GM20431 (cell line): ENCODE measurements around the gene TTC32.
"Not testable (repeated sequence)": the region's sequence is repeated elsewhere in the genome, so short reads cannot be mapped to it uniquely, and the experiment has no call there.

Experiments used
- in situ Hi-C: fragments of 300-500 bp; cut with MseI, MboI; formaldehyde crosslinking; loops from one replicate; pipeline ENCODE4 v1.15.0; 2020; ENCODE audit warnings: low sequenced_read_pairs; ENCODE audit not compliant: unreplicated experiment

The TTC32 gene

DNA sequence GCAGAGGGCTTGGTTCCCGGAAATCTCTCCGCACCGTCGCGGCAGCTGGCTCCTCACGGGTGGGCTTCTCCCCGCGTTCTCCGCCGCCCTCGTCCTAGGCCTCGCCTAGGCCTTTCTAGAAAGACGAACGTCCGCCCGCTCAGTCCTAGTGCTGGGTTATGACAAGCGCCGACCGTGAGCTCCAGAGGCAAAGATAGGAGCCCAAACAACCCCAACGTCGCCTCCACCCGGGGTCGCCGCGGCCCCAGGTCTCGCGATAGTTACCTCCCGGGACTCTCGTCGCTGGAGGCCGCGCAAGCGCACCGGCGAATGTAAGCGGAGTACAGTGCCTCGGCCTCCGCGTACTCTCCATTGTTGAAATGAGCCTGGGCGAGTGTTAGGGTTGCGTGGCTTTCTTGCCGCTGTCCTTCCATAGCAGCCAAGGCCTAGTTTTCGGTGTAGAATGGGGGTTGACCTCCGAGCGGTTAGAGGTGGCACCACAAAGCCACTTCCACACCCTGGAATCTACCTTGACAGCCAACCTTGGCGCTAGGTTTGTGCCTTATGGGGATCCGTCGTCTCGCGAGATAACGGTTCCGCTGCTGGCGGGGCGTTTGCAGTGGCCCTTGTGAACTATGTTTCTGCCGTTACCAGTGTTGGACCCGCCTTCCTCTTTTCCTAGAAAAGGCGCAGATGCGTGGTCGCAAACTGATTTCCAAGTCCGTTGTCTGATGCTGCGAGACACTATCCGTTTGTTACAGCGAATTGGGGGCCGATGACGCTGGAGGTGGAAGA is at the start of gene TTC32:
Gene TTC32, minus strand, starts transcription at position 542 of the 774 bp plus-strand sequence. Its CDS starts 129 bp downstream, at position 413.
- in situ Hi-C loops = no loop called here

DNA sequence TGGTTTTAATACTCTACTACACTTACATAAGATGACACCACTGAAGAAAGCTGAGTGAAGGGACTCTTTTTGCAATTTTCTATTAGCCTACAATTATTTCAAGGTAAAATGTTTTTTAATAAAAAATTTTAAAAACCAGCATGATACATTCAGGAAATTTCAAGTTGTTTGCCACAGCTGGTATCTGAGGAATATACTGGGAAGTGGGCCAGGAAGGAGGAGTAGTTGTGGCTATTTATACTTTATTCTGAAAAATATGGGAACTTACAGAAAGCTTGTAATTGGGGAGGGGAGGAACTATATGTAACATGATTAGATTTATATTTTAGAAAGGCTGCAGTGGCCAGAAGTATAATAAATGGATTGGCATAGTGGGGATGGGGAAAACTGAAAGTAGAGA is 47.3 kb upstream of the TTC32 start:
- in situ Hi-C loops = no loop called here

DNA sequence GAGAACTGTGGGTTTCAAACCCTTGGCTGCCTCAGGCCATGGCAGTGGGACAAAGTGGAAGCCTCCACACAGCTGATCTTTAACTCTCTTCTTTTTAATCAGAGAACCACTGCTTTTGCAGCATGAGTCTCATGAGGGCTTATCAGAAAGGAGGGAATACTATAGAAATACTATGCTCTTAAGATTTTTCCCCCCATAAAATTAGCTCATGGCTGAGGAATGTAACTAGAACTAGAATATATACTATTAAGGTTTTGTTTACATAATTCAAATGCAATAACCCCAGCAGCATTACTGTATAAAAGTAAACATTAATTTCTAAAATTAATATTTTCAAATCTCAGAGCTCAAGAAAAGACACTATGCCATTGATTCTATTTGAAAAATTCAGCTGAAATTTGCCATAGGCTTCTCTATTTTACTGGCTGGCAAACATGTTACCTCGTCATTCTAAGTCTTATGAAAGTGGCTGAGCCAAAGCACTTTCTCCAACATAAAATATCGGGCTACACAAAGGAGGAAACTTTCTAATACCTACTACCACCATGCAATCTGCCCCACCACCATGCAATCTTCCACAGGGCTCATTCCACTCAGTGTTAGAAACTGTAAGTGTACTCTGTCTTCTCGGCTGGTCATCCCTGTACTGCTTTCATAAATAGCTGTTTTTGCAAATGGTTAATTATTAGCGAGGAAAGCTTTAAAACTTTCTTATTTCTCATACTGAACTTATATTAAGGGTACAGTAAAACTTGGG is 45.6 kb upstream of the TTC32 start:
- in situ Hi-C loops = no loop called here

DNA sequence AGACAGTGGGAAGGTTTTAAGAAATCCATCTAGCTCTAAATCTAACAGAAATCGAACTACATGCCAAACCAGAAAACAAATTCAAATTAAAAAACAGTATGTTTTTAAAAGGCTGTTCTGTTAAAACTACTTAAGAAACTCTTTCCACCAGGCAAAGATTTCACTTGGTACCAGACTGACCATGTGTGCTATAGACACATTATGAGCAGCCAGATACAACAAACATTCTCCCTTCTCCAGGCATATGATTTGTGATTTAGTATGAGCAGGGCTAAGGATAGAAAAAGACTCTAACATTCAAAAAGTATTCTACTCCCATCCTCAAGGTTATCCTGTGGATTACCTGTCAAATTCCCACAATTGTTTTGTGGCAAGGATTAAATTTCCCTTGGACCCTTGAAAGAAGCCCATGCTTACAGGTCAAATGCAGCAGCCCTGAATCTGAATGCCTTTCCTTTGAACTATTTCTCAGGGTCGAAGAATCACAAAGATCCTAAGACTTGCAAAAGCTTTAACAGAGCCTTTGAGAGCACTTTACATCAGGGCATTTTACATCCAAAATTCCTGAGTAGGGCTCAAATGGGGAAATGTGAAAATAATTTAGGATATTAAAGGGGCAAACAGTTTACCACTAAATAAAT is 42.5 kb upstream of the TTC32 start:
- in situ Hi-C loops = no loop called here

DNA sequence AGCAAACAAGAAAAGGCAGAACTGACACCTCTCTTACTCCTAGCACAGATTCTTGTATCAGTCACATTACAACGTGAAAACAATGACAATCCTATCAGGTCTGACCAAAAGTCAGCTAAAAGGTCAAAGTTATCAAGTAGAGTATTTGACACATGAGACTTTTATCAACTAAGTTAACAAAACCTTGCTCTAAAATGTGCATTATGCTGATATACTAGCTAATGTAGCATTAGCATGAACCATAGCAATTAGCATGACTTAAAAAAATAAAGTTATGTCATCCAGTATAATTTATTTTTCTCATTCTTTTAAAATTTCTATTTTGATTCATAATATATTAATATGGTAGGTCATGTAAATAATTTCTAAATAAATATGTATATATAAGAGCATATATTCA is 41.4 kb upstream of the TTC32 start:
- in situ Hi-C loops = no loop called here

DNA sequence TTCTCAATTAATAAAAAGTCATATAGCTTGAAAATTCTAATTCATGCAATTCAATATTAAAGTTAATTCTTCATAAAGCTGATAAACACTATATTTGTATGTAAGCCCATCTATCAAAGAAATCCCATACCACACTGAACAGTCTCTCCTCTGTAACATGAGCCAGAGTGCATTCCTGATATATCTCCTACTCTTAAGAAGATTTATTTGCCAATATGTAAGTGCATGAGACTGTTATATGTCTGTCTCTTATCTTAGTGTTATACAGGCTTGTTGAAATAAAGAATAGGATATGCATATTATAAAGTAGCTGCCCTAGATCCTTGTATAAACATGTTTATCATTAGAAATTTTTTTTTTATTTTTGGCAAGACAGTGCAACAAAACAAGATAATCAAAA is 40.4 kb upstream of the TTC32 start:
- in situ Hi-C loops = no loop called here

DNA sequence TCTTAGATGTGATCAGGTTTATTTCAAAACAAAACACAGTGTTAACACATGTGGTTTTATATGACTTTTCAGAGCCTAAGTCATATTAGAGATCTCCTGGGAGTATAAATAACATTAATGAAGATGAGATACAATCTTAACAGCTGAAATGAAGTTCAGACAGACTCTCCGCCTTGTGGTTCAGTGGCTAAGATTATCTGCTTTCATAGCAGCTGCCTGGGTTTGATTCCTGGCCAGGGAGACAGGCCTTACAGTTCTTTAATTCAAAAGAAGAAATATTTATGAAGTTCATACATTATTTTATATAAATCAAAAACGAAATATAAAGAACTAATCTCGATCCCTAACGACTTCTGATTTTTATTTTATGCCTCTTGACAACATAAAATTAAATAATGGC is 35.2 kb upstream of the TTC32 start:
- in situ Hi-C loops = no loop called here

DNA sequence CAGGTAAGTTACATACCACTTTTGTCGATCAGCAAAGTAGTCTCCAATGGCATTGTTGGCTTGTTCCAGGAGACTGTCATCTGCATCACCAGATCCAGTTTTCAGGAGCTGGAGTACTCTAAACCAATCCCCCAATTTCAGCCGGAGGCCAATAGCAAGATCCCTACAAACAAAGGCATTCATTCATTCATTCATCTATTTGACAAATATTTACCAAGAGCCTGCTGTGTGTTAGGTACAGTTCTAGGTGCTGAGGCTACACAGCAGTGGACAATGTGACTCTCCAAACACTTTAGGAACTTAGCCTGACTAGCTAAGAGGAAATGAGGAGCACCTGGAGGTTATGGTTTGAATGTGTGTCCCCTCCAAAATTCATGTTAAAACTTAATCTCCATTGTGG is 34.4 kb upstream of the TTC32 start:
- in situ Hi-C loops = no loop called here

DNA sequence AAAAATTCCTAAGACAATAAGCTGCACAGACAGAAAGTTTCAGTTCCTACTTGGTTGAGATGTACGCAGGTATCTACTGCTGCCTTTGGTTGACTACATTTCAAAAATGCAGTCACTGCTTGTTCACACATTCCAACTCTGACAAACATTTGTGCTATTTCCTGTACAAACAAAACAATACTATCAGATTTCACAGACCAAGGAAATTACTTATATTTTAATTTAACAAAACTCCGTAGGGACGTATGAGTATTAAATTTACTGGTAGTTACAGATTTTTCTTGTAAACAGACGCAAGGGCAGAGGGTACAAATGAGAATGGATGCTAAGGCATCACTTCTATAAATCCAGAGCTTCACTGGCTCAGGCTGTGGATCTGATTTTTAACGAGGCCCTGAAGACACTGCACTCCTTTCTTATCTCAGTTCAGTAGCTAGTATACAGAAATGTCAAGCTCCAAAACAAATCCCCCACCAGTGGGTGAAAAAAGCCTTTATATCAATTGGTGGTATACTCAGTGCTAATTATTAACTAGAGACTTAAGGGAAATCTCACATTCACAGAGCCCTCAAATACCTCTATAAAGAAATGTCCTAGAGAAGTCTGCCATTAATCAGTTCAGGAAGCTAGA is 31.7 kb upstream of the TTC32 start:
- in situ Hi-C loops = no loop called here

DNA sequence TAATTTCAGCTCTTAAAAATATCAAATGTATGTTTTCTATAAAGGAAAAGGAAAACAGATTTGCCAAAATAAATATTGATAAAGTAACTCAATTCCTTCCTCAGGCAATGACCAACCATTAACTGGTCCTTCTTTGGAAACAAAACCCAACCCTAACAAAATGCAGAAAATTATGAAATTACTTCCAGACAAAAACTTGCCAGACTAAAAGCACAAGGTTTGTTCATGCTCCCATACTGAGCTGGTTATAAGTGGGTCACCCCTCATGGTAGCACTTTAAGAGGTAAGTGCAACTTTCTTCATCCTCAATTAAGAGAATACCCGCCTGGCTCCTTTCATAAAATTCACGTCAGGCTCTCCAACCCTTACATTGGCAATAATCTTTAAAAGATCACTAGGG is 31.1 kb upstream of the TTC32 start:
- in situ Hi-C loops = no loop called here

DNA sequence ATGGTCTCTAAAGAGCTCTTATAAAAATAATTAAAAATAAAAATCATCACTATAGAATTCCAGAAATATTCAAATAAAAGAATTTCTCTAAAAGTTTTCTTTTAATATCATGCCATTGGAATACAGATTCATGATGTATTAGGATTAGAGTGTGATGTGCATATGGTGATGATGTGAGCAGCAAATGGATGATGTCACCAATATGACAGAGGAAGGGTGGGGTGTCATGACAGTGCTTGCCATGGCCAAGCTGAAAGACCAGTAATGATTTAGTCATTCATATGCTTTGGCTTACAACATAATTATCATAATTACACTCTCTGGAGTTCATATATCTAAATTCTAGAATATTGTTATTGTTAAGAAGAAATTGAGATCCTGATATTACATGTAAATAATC is 27.4 kb upstream of the TTC32 start:
- in situ Hi-C loops = no loop called here

DNA sequence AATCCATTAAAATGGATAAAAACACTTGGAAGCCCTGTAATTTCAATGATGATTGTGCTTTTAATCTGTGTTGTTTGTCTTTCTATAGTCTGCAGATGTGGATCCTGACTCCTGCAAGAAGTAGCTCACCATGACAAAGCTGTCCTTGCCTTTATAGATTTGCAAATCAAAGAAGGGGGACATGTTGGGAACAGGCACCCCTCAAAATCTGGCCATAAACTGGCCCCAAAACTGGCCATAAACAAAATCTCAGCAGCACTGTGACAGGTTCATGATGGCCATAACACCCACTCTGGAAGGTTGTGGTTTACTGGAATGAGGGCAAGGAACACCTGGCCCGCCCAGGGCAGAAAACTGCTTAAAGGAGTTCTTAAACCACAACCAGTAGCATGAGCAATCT is 26.0 kb upstream of the TTC32 start:
- in situ Hi-C loops = not testable (repeated sequence)

DNA sequence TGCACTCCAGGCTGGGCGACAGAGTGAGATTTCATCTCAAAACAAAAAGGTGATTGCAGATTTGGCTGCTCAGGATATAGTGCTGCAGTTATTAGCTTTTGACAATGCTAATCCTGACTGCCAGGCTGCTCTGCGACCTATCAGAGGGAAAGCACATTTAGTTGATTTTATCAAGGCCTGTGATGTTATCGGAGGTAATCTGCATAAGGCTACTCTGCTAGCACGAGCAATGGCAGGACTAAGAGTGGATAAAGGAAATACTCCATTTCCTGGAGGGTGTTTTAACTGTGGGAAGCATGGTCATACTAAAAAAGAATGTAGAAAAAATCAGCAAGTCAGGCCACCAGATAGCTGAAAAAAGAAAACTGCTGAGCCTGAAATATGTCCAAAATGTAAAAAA is 22.7 kb upstream of the TTC32 start:
- in situ Hi-C loops = not testable (repeated sequence)

DNA sequence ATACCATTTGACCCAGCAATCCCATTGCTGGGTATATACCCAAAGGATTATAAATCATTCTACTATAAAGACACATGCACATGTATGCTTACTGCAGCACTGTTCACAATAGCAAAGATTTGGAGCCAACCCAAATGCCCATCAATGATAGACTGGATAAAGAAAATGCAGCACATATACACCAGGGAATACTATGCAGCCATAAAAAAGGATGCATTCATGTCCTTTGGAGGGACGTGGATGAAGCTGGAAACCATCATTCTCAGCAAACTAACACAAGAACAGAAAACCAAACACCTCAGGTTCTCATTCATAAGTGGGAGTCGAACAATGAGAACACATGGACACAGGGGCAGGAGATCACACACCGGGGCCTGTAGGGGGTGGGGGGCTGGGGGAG is 20.4 kb upstream of the TTC32 start:
- in situ Hi-C loops = not testable (repeated sequence)

DNA sequence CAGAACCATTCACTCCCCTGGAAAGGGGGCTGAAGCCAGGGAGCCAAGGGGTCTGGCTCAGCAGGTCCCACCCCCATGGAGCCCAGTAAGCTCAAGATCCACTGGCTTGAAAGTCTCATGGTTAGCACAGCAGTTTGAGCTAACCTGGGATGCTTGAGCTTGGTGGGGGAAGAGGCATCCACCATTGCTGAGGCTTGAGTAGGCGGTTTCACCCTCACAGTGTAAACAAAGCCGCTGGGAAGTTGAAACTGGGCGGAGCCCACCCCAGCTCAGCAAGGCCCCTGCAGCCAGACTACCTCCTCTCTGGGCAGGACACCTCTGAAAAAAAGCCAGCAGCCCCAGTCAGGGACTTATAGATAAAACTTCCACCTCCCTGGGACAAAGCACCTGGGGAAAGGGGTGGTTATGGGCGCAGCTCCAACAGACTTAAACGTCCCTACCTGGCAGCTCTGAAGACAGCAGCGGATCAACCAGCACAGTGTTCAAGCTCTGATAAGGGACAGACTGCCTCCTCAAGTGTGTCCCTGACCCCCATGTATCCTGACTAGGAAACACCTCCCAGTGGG is 14.7 kb upstream of the TTC32 start:
- in situ Hi-C loops = no loop called here

DNA sequence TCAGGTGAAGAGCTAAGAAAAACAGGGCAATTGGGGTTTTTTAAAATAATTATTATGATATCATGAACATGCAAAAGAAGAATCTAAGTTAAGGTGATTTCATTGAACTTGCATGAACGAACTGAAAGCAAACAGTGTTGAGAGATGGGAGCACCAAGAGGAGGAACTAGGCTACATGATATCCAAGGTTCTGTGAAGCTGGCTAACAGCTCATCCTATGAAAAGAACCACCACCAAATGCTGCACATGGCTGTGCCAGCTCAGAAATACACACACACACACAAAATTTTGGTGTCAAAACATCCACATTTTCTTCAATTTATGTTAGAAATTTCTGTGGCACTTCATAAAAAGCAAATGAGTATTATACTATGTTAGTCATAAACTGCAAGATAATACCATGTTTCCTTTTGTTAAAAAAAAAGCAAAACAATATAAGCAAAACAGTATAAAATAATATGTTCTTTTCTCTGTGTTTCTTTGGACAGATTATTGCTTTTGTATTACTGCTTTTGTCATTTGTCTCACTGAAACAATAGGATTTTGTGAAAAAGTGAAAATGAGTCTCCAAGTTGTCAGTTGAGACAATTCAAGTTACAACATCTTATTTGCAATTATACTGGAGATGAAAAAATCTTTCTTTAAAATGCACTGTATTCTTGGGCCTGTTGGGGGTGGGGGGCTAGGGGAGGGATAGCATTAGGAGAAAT is 12.6 kb upstream of the TTC32 start:
- in situ Hi-C loops = no loop called here

DNA sequence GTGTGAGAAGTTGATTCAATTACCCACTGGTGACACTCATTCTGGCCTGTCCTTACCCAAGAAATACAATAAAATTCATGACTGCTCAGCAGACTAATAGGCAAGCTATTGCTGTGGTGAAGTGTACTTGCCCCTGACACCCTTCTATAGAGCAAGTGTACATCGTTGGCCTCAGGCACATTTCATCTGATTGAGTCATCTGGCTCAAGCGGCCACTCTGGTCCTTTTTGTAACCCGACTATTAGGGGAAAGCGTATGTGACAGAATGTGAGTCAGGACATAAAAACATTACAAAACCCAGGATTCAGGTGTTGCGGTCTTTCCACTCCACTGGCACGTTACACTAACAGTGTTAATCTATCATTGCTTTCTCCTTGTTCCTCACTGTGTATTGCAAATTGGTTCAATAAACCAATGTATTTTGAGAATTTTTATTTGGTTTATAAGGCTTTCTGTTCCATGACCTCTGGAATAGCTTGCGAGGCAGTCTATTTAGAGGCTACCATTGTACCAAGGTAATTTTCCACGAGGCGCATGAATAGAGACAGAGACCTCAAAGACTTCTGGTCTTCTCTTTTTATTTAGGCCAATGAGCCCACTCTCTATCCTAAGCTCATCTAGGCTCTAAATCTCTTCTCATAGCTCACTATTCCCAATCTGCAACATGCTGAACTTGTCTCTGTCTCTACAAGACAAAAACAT is 10.2 kb upstream of the TTC32 start:
- in situ Hi-C loops = no loop called here

DNA sequence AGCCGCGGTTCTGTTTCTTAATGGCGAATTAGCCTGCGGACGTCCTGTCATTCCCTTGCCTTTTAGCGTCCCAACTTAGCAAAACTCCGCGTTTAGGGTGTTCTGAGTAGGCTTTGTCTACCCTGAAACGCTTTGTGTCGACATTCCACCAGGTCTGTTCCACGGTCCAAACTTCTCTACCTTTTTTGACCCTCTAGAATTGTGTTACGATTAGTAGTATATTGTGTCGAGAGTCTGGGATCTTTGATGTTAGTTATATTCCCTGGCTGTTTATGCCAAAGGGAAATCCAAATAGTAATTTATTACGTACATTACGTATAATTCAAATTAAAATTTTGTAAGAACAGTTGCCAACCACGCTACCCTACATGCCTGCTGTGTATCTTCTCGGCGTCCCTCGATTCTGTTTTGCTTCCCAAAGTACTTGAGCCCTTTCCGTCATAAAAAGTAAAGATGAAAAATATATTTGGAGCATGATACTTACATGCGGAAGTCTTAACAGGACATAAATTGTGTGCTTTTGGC is 495 bp upstream of the TTC32 start:
- in situ Hi-C loops = no loop called here

DNA sequence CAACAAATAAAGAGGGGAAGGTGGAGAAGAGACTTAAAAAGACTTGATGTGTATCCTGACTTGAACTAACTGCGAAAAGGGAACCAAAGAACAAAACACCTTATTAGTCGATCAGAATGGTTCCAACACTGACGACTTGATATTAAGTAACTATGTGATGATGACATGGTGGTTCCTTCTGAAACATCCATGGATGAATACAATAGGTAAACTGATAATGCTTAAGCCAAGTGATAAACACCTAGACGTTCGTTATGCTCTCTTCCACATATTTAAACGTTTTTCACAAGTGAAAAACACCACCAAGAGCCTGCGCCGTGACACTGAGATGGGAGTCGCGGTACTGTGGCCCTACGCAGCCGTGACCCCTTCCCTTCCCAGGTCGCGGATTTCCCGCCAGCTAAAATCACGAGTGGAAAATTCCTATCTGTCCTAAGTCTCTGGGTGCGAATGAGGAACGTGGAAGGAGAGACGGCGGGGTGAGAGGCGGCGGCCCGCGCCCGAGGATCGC is 797 bp downstream of the TTC32 start:
- in situ Hi-C loops = no loop called here
